Stimulated activated CD8-positive, alpha-beta memory T cell treated with anti-CD3 and anti-CD28 coated beads, Interleukin-4, amount 100 ng/mL, for 48 hours (primary cell): Measurements from ENCODE around the gene MYLK2.

Experiments
- DNase-seq: peaks from one replicate; pipeline ENCODE4 v3.0.0-alpha.2; 2020

MYLK2 gene

DNA sequence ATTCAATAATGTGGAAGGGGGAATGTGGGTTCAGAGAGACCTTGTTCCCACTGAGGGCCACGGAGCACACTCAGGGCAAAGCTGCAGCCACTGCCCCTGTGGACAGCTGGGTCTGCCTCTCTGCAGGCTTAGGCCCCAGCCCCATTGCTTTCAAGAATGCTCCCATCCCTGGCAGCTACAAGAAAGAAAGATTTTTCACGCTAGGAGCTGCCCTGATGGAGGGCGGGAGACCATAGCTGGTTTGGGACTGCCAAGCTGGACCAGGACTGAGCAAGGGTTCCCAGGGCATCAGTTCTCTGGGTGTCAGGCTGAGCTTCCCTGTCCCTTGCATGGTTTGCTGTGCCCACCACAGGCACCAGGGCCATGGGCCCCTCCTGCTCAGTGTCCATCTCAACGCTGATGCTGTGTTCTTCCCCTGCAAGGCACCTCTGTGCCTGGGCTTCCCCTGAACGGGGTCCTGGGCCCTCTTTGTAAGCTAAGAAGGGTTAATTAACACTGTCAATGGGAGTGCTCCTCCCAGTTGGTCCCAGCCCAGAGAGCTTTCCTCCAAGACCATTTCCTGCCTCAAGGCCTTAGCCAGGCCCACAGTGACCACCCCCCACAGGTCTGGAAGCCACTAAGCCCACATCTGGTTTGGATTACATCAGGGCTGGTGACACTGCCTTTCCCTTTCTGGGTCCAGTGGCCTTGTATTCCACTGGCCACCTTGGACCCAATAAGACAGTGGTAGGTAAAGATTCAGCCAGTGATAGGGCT, 17.9 kb downstream of the MYLK2 start:
- no peak for DNase-seq

- DNase-seq: no peak
These were observed 18.8 kb downstream of the MYLK2 start for GRCh38 chr20:31837896-31838397.

- DNase-seq: no peak
These were observed 19.6 kb downstream of the MYLK2 start for GRCh38 chr20:31838646-31839292.

DNA sequence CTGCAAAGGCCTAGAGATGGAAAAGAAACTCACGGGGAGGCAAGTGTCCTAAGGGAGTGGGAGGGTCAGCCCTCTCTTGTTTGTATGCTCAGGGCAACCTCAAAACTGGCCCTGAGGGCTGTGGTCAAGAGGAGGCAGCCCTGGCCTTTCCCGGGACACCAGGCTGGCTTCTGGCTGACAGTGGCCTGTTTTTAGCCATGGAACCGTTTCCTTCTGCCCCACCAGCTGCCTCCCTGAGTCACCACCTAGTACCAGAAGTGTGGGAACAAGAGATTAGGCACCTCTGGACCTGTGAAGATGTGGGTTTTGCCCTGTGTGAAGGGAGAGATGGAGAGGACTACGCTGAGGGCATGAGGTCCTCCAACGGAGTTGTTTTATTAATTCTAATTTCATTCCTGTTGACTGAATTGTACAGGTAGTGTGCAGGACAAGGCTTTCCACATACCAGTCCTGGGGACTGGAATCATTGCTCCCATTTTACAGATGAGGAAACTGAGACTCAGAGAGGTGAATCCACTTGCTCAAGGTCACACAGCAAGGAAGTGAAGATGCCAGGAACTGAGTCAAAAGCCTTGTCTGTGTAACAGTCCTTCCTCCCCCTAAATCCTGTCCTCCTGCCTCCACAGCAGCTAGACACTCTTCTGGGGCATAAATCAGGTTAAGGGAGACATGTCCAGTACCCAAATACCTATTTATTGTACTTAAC, 20.8 kb downstream of the MYLK2 start:
- DNase-seq: no peak

- DNase-seq: no peak
These were observed 22.0 kb downstream of the MYLK2 start for GRCh38 chr20:31840906-31841816.

- DNase-seq: no peak
These were observed 22.8 kb downstream of the MYLK2 start for GRCh38 chr20:31841928-31842327.

DNA sequence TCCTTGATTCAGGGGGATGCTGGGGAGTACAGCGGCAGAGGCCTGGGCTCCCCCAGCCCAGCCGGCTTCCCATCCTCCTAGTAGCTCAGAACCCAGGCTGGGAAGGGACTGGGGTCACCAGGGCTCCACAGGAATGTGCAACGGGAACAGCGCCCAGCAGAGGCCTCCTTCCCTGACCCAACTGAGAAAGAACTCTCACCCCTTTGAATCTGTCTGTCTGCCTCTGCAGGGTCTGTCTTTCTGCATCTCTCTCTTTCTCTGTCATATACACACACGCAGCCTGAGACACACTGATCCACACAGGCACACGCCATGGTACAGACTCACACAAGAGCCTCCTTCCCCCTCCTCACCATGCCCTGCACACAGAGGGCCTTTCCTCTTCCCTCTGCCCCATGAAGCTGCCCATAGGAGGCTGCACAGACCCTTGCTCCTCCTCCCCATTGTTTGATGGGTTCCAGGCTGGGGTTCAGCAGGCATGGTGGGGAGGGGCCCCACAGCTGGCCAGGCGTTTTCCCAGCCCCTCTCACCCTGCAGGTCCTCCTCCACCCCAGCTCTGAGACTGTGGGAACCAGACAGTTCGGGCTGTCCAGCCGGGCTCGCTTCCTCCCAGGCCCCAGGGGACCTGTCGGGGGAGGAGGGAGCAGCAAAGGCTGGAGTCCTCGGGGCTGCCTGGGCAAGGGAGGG, 23.5 kb downstream of the MYLK2 start:
- no peak for DNase-seq

DNA sequence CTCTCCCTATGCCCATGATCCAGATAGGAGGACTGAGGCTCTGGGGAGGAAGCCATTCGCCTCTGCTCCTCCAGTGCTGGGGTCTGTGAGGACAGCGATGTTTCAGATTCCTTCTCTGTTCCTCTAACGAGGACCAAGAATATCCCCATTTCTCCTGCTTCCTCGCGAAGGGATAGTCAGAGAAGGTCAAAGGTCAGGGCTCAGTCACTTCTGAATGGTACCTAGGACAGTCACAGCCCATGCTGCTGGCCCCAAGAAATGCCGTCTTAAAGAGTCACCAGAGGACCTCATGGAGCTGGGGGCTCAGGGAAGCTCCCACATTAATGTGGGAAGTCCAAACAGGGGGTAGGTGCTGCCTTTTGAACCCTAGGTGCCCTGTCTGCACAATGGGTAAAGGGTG, 24.1 kb downstream of the MYLK2 start:
- DNase-seq: no peak

GRCh38 chr20:31843881-31844280, 24.7 kb downstream of the MYLK2 start:
- no peak for DNase-seq

- no peak for DNase-seq
These were observed 25.7 kb downstream of the MYLK2 start for GRCh38 chr20:31844737-31845299.

DNA sequence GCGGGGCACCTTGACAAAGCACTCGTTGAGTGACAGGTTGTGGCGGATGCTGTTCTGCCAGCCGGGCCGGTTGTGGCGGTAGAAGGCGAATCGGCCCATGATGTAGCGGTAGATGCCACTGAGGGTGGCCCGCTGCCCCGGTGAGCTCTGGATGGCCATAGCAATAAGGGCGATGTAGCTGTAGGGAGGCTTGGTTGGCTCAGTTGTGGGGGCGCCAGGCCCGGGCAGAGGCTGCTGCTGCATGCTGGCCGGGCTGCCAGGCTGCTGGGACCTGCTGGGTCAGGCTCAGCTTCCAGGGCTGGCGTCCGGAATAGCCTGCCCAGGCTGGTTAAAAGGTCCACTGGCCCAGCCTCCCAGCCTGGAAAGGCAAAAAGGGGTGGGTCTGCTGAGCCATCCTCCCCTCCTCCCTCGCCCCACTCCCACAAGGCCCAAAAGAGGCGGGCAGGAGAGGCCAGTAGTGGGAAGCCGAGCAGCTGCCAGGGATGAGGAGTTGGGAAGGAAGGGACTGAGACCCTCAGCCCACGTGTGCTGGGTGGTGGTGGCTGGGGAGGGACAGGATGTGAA, 26.2 kb downstream of the MYLK2 start, which contains the start of gene FOXS1:
FOXS1 (minus strand) TSS at position 305 of the 564 bp plus-strand sequence; CDS start at position 243, 62 bp downstream.
- DNase-seq: no peak

DNA sequence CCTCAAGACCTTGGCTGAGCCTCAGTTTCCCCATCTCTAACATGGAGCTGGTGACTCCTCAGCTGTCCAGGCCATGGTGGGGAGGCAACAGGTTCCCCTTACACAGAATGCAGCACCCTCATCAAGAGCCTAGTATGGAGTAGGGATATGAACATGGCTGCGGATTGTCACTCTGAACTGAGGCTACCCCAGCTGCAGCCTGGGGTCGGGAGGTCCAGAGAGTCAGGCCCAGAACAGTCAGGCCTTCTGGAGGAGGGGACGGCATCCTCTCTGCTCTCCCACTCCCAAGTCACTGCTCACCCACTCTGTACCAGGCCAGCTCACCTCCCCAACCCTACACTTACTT, 27.6 kb downstream of the MYLK2 start:
- DNase-seq: no peak

GRCh38 chr20:31848088-31848999, 29.2 kb downstream of the MYLK2 start:
- DNase-seq: no peak

DNA sequence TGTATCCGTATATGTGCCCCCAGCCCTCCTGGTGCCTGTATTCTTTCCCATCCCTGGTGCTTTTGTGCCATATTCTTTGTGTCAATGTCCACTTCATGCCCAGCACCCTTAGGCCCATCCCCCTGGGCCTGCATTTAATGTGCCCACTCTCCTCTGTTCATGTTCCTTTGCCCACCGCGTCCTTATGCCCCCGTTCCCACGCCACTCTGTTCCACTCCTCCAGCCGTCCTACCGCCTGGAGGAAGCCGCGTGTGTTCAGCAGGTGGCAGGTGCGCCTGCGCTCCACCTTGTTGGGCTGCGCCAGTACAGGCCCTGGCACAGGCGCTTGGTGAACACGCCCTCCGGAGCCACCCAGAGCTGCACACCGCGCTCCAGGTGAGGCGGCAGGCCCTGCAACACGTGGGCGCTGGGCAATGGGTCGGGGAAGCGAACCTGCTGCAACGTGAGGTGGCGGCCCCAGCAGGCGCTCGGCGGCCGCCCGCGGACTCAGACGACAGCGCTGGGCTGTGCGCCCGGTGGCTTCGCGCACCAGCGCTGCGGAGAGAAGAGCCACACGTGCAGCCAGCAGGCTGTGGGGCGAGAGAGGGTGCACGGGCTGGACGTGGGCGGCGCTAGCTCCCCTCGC, 30.3 kb downstream of the MYLK2 start:
- no peak for DNase-seq

GRCh38 chr20:31851240-31851955, 32.2 kb downstream of the MYLK2 start:
- no peak for DNase-seq

DNA sequence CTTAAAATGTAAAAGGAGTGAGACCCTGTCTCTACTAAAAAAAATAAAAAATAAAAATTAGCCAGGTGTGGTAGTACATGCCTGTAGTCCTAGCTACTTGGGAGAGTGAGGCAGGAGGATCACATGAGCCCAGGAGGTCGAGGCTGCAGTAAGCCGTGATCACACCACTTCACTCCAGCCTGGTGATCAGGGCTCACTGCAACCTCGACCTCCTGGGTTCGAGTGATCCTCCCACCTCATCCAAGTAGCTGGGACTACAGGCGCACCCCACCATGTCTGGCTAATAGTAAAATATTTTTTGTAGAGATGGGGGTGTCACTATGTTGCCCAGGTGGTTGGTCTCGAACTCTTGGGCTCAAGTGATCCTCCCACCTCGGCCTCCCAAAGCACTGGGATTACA, 34.3 kb downstream of the MYLK2 start:
- DNase-seq: no peak

DNA sequence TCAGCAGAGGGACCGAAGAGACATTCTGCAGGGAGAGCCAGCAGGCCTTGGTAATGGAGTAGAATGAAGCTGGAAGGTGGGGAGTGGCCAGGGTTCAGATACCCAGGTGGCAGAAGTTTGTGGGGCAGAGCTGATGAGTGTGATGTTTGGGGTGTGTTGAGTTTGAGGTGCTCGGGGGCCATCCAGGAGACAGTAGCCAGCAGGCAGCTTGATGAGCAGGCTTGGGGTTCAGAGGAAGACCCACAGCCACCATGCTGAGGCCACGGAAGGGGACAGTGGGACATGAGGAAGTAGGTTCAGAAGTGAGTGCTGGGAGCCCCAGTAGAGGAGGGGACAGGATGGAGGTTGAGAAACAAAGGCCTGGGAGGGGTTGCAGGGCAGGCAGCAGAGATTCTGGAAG, 37.4 kb downstream of the MYLK2 start:
- DNase-seq: no peak

GRCh38 chr20:31857861-31858759, 39.0 kb downstream of the MYLK2 start:
- no peak for DNase-seq
